GM12878 (cell line): ENCODE results near the gene NDUFC2. TPM values are rescaled to one million over a fixed set of nuclear protein-coding genes. Genes with fewer than 3 reads are reported as not detected.
"Not testable (repeated sequence)": the region's sequence is repeated elsewhere in the genome, so short reads cannot be mapped to it uniquely, and the experiment has no call there.

ENCODE experiments used
- ATAC-seq: fragments of 200-7000 bp; cut with Tn5 transposase; 3 replicates; pipeline ENCODE4 v1.9.1; 2020; ENCODE audit warnings: mild to moderate bottlenecking, moderate library complexity
- BruUV-seq: library from RNA; stranded (reverse); fragments of 400-500 nt; replicated peaks from 2 replicates; lab custom pipeline; 2021; lab: Mats Ljungman, UMichigan
- CTCF ChIA-PET: fragments of 300-600 bp; sonication (Branson Sonifier 250); formaldehyde crosslinking; extraction: SDS; loops from one replicate; lab custom pipeline; 2021; ENCODE audit warnings: inconsistent platforms; lab: Yijun Ruan, JAX
- POLR2A ChIA-PET: fragments of 350-600 bp; formaldehyde crosslinking; extraction: SDS; loops from one replicate; lab custom pipeline; 2021; ENCODE audit warnings: inconsistent platforms; lab: Charles Lee
- RAD21 ChIA-PET: fragments of 300-600 bp; sonication (Branson Sonifier 250); formaldehyde crosslinking; loops from one replicate; lab custom pipeline; 2023; ENCODE audit warnings: antibody characterized with exemption; ENCODE audit not compliant: unreplicated experiment; lab: Charles Lee
- SMC1A ChIA-PET: fragments of 300-600 bp; sonication (Branson Sonifier 250); formaldehyde crosslinking; loops from one replicate; lab custom pipeline; 2023; ENCODE audit not compliant: unreplicated experiment, uncharacterized antibody; lab: Charles Lee
- DNase-seq: peaks from one replicate; pipeline ENCODE4 v3.0.0-alpha.2; 2011; ENCODE audit warnings: low read depth, low spot score
- FAIRE-seq: peaks from 3 replicates; lab custom pipeline; 2011; peaks lifted over from hg19 to GRCh38; lab: Jason Lieb, UNC
- H2AFZ ChIP-seq: 2 replicates; pipeline ENCODE4 v1.6.0; 2011; ENCODE audit warnings: low read depth, low read length, control low read depth; ENCODE audit not compliant: control insufficient read depth
- H3K27ac ChIP-seq: 2 replicates; pipeline ENCODE4 v1.5.1; 2011; ENCODE audit warnings: control low read depth; ENCODE audit not compliant: control insufficient read depth, insufficient read depth
- H3K27me3 ChIP-seq, 2 experiments: replicated peaks in 1 of 2; 2 replicates each; pipeline versions ENCODE4 v1.6.0 to v1.6.1; 2011; ENCODE audit warnings: low read length in 1 of 2; ENCODE audit not compliant: control insufficient read depth in 2 of 2, insufficient read depth in 2 of 2
- H3K36me3 ChIP-seq, 2 experiments: 2 replicates each; pipeline ENCODE4 v1.5.1; 2011; ENCODE audit warnings: low read length in 1 of 2; ENCODE audit not compliant: control insufficient read depth in 2 of 2, insufficient read depth in 2 of 2
- H3K4me1 ChIP-seq: 2 replicates; pipeline ENCODE4 v1.6.1; 2011; ENCODE audit warnings: mild to moderate bottlenecking, low read length, moderate library complexity, mixed read lengths; ENCODE audit not compliant: control insufficient read depth, insufficient read depth
- H3K4me2 ChIP-seq: 2 replicates; pipeline ENCODE4 v1.6.0; 2011; ENCODE audit warnings: control low read depth; ENCODE audit not compliant: control insufficient read depth, insufficient read depth
- H3K4me3 ChIP-seq: fragments of 200-600 bp; sonication (generic); 2 replicates; pipeline ENCODE4 v1.5.1; 2016
- H3K79me2 ChIP-seq: 2 replicates; pipeline ENCODE4 v1.6.0; 2011; ENCODE audit warnings: low read length; ENCODE audit not compliant: control insufficient read depth, insufficient read depth
- H3K9ac ChIP-seq: 2 replicates; pipeline ENCODE4 v1.8.0; 2011; ENCODE audit warnings: low read length, control low read depth, mixed read lengths; ENCODE audit not compliant: control insufficient read depth, insufficient read depth
- H3K9me3 ChIP-seq: replicated peaks from 3 replicates; pipeline ENCODE4 v1.5.1; 2011; ENCODE audit warnings: mild to moderate bottlenecking, low read length; ENCODE audit not compliant: control insufficient read depth, insufficient read depth
- H4K20me1 ChIP-seq: 2 replicates; pipeline ENCODE4 v1.6.0; 2011; ENCODE audit not compliant: control insufficient read depth, insufficient read depth
- CEBPB ChIP-seq, 2 experiments: fragments of 150-350 bp in 1 of 2; IDR thresholded peaks; 2 replicates each; pipeline ENCODE4 v1.6.1; 2012 to 2014; ENCODE audit warnings: low read depth in 2 of 2, low read length in 2 of 2, borderline replicate concordance in 1 of 2, inconsistent platforms in 1 of 2
- DPF2 ChIP-seq: fragments of 450-650 bp; IDR thresholded peaks from 2 replicates; pipeline ENCODE4 v1.6.1; 2017; ENCODE audit warnings: mild to moderate bottlenecking
- ETV6 ChIP-seq, 2 experiments: fragments of 450-650 bp in 1 of 2; IDR thresholded peaks in 1 of 2; conservative IDR thresholded peaks in 1 of 2; 2 replicates each; pipeline ENCODE4 v1.6.1; 2014; ENCODE audit warnings: antibody characterized with exemption in 1 of 2, borderline replicate concordance in 1 of 2, low read depth in 1 of 2, mild to moderate bottlenecking in 1 of 2, moderate library complexity in 1 of 2
- HDGF ChIP-seq: fragments of 450-650 bp; IDR thresholded peaks from 2 replicates; pipeline ENCODE4 v1.6.1; 2016; ENCODE audit warnings: antibody characterized with exemption
- KLF5 ChIP-seq: fragments of 450-650 bp; IDR thresholded peaks from 2 replicates; pipeline ENCODE4 v1.6.1; 2014; ENCODE audit warnings: mild to moderate bottlenecking; ENCODE audit not compliant: partially characterized antibody
- MTA2 ChIP-seq: fragments of 450-650 bp; IDR thresholded peaks from 2 replicates; pipeline ENCODE4 v1.6.1; 2016; ENCODE audit warnings: low read depth, mild to moderate bottlenecking, moderate library complexity
- PKNOX1 ChIP-seq: fragments of 450-650 bp; IDR thresholded peaks from 2 replicates; pipeline ENCODE4 v1.6.1; 2016; ENCODE audit warnings: mild to moderate bottlenecking
- RBBP5 ChIP-seq: fragments of 200-600 bp; sonication (generic); conservative IDR thresholded peaks from 2 replicates; pipeline ENCODE4 v1.6.1; 2016
- REST ChIP-seq: IDR thresholded peaks from 2 replicates; pipeline ENCODE4 v1.6.1; 2012; ENCODE audit warnings: mild to moderate bottlenecking, low read depth, low read length
- RUNX3 ChIP-seq: IDR thresholded peaks from 2 replicates; pipeline ENCODE4 v1.6.1; 2012; ENCODE audit warnings: low read length, inconsistent platforms
- SIX5 ChIP-seq: IDR thresholded peaks from 2 replicates; pipeline ENCODE4 v1.6.1; 2011; ENCODE audit warnings: mild to moderate bottlenecking, low read depth, low read length, moderate library complexity; ENCODE audit not compliant: severe bottlenecking
- SMAD1 ChIP-seq: fragments of 450-650 bp; IDR thresholded peaks from 2 replicates; pipeline ENCODE4 v1.6.1; 2018; ENCODE audit warnings: mild to moderate bottlenecking, low read depth; ENCODE audit not compliant: partially characterized antibody
- WGBS: methylation state at CpG from one replicate; pipeline ENCODE4 v1.1.6; 2016; ENCODE audit warnings: low lambda C conversion rate; ENCODE audit not compliant: insufficient replicate concordance, insufficient coverage; ENCODE audit errors: missing lambda C conversion rate; 5-methylcytosine and 5-hydroxymethylcytosine counted together
- in situ Hi-C: fragments of 300-500 bp; cut with MboI; formaldehyde crosslinking; loops from 9 replicates; pipeline ENCODE4 v1.14.3; 2018; ENCODE audit warnings: mixed read lengths
- intact Hi-C: fragments of 100-400 bp; cut with micrococcal nuclease; formaldehyde crosslinking; loops from one replicate; pipeline ENCODE4 v1.14.2; 2022; ENCODE audit not compliant: unreplicated experiment
- polyA plus RNA-seq, 11 experiments: library from polyadenylated mRNA; depleted of rRNA in 4 of 11; unstranded in 6 of 11; stranded (reverse) in 5 of 11; fragments of >200 nt; fragmentation: Nextera tagmentation in 4 of 11; fragmentation: Illumina TruSeq in 1 of 11; extraction: Ambion mirVana in 4 of 11; extraction: Trizol in 1 of 11; gene quantifications; 1 replicate in 1 of 11; 2 replicates in 10 of 11; pipeline versions ENCODE4 v1.2.1 to v1.2.3, GENCODE V29; 2011 to 2016; ENCODE audit warnings: inconsistent platforms in 2 of 11, missing spikeins in 2 of 11, low read depth in 1 of 11
- total RNA-seq, 4 experiments: library from RNA; depleted of rRNA in 3 of 4; stranded (reverse); fragments of >200 nt in 3 of 4; fragmentation: Illumina TruSeq in 1 of 4; extraction: Trizol in 1 of 4; gene quantifications; 2 replicates each; pipeline versions ENCODE4 v1.2.1 to v1.2.3, GENCODE V29; 2013 to 2021
- TF ChIP-seq, protein P1 (sequence below): IDR thresholded peaks from 2 replicates; pipeline ENCODE4 v1.6.1; 2011; ENCODE audit warnings: borderline replicate concordance, low read depth, mild to moderate bottlenecking, moderate library complexity, mixed read lengths, low read length; ENCODE audit not compliant: insufficient read depth; ENCODE audit errors: extremely low read length

NDUFC2 gene
- total and polyA plus RNA-seq, 10 of the 15 experiments (the other 5 are each of a cell fraction or from before 2014, with no cell fraction given): 103 to 529 (median 192) TPM

GRCh38 chr11:78094250-78094649 lies 14.6 kb upstream of the NDUFC2 start (continued):
- TF ChIP-seq KLF5 (no peak), HDGF (no peak), RBBP5 (no peak), RUNX3 (peak; percentile 13; the same call in 1 of the 2 replicates), CEBPB (IDR thresholded peaks at IDR 0.05; ENCODE audit: borderline replicate concordance in 1 of 2, low read depth in 2 of 2, low read length in 2 of 2) (no peak), SMAD1 (no peak), ETV6 (conservative IDR thresholded peaks at IDR 0.05 in 1 of 2, IDR thresholded peaks at IDR 0.05 in 1 of 2; ENCODE audit: borderline replicate concordance in 1 of 2, low read depth in 1 of 2) (no peak), PKNOX1 (peak; percentile 68), SIX5 (no peak), MTA2 (peak; percentile 69; the same call in 1 of the 2 replicates), DPF2 (no peak), REST (no peak)
- TF ChIP-seq, protein P1, sequence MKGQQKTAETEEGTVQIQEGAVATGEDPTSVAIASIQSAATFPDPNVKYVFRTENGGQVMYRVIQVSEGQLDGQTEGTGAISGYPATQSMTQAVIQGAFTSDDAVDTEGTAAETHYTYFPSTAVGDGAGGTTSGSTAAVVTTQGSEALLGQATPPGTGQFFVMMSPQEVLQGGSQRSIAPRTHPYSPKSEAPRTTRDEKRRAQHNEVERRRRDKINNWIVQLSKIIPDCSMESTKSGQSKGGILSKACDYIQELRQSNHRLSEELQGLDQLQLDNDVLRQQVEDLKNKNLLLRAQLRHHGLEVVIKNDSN: no peak

GRCh38 chr11:78086521-78087074 lies 6.9 kb upstream of the NDUFC2 start:
- CTCF ChIA-PET: interaction anchor here (0.7 to 1.3 kb wide), 2 partner anchors 19 to 479 kb away, joined by 3 read pairs; no protein-coding TSS in a partner anchor
- BruUV-seq, H4K20me1 ChIP-seq, POLR2A ChIA-PET, H3K4me3 ChIP-seq, H3K27ac ChIP-seq, H3K9me3 ChIP-seq, ATAC-seq, H3K4me2 ChIP-seq, SMC1A ChIA-PET, DNase-seq, H3K36me3 ChIP-seq, H2AFZ ChIP-seq, H3K27me3 ChIP-seq, FAIRE-seq, RAD21 ChIA-PET, H3K4me1 ChIP-seq, H3K79me2 ChIP-seq, in situ Hi-C loops, H3K9ac ChIP-seq, intact Hi-C loops: not testable (repeated sequence)
- 77% methylated on average over 6 of the region's 6 CpGs for WGBS
